Thyroid gland (tissue), 4 donors: Measurements from ENCODE around the gene SVOP. TPM values are rescaled to one million over a fixed set of nuclear protein-coding genes. Genes with fewer than 3 reads are reported as not detected.

Experiments used
- DNase-seq, 2 donors: peaks; one replicate each; pipeline ENCODE4 v3.0.0-alpha.2; 2019
- H3K27ac ChIP-seq, 3 donors: fragments of 200-600 bp; sonication (generic); 1 replicate in 2 of 3; 2 replicates in 1 of 3; pipeline ENCODE4 v1.5.1; 2016 to 2019; ENCODE audit warnings: mild to moderate bottlenecking in 1 of 3, moderate library complexity in 1 of 3
- H3K27me3 ChIP-seq: fragments of 200-600 bp; sonication (generic); one replicate; pipeline ENCODE4 v1.5.1; 2019
- H3K36me3 ChIP-seq, 2 donors: fragments of 200-600 bp; sonication (generic); one replicate each; pipeline ENCODE4 v1.5.1; 2016 to 2019
- H3K4me1 ChIP-seq, 2 donors: fragments of 200-600 bp; sonication (generic); one replicate each; pipeline ENCODE4 v1.5.1; 2017 to 2019
- H3K4me3 ChIP-seq, 3 donors: fragments of 200-600 bp; sonication (generic); replicated peaks in 1 of 3; 1 replicate in 2 of 3; 2 replicates in 1 of 3; pipeline ENCODE4 v1.5.1; 2016; ENCODE audit warnings: mild to moderate bottlenecking in 1 of 3
- H3K9me3 ChIP-seq: fragments of 200-600 bp; sonication (generic); one replicate; pipeline ENCODE4 v1.5.1; 2017
- POLR2A ChIP-seq, 2 donors: fragments of 450-650 bp; IDR thresholded peaks; one replicate each; pipeline ENCODE4 v1.6.1; 2017; ENCODE audit warnings: antibody characterized with exemption in 2 of 2, mild to moderate bottlenecking in 2 of 2, moderate library complexity in 1 of 2
- whole genome bisulfite sequencing, 2 donors: methylation state at CpG; one replicate each; pipeline ENCODE4 v1.1.5; 2017; 5-methylcytosine and 5-hydroxymethylcytosine counted together
- intact Hi-C: fragments of 100-400 bp; cut with DNase I; formaldehyde crosslinking; loops from one replicate; pipeline ENCODE4 v1.15.1; 2023
- total RNA-seq, 4 donors: library from RNA; depleted of rRNA; stranded (reverse); fragments of >200 nt; gene quantifications; one replicate each; pipeline ENCODE4 v1.2.3, GENCODE V29; 2016
- TF ChIP-seq, protein P1 (sequence below), 6 experiments: fragments of 200-600 bp in 3 of 6; fragments of 450-650 bp in 3 of 6; sonication (generic) in 3 of 6; IDR thresholded peaks; one replicate each; pipeline ENCODE4 v1.5.1; 2016 to 2019; ENCODE audit warnings: antibody characterized with exemption in 6 of 6, mild to moderate bottlenecking in 2 of 6, inconsistent platforms in 1 of 6, moderate library complexity in 1 of 6

The SVOP gene
- total RNA-seq, 4 donors from 2014 or later, result not detected

DNA sequence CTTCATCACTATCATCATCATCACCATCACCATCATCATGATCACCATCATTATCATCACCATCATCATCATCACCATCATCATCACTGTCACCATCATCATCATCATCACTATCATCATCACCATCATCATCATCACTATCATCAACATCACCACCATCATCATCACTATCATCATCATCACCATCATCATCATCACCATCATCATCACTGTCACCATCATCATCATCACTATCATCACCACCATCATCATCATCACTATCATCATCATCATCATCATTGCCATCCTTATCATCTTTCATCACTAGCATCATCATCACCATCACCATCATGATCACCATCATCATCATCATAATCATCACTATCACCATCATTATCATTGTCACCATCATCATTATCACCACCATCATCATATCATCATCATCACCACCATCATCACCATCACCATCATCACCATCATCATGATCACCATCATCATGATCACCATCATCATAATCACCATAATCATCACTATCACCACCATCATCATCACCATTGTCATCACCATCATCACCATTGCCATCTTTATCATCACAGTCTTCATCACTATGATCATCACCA, 38.1 kb downstream of the SVOP start:
- TF ChIP-seq POLR2A (IDR thresholded peaks at IDR 0.05), result no peak
- TF ChIP-seq, protein P1, sequence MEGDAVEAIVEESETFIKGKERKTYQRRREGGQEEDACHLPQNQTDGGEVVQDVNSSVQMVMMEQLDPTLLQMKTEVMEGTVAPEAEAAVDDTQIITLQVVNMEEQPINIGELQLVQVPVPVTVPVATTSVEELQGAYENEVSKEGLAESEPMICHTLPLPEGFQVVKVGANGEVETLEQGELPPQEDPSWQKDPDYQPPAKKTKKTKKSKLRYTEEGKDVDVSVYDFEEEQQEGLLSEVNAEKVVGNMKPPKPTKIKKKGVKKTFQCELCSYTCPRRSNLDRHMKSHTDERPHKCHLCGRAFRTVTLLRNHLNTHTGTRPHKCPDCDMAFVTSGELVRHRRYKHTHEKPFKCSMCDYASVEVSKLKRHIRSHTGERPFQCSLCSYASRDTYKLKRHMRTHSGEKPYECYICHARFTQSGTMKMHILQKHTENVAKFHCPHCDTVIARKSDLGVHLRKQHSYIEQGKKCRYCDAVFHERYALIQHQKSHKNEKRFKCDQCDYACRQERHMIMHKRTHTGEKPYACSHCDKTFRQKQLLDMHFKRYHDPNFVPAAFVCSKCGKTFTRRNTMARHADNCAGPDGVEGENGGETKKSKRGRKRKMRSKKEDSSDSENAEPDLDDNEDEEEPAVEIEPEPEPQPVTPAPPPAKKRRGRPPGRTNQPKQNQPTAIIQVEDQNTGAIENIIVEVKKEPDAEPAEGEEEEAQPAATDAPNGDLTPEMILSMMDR (IDR thresholded peaks at IDR 0.05), result no peak
- intact Hi-C loops, result no loop called here
- Histone ChIP-seq H3K9me3 (no peaks in the 10 kb centered on the region), H3K4me1 (no peaks in the 10 kb centered on the region), H3K36me3 (no peaks in the 10 kb centered on the region), H3K27me3 (no peaks in the 10 kb centered on the region), H3K27ac (no peak overlapping the region), H3K4me3 (no peak overlapping the region)
- no peak for DNase-seq

DNA sequence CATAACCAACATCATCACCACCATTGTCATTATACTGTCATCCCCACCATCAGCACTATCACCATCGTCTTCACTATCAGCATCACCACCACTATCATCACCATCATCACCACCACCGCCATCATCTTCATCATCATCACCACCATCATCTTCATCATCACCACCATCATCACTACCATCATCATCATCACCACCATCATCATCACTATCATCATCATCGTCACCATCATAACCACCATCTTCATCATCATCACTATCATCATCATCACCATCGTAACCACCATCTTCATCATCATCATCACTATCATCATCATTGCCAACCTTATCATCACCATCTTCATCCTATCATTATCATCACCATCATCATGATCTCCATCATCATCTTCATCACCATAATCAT, 39.0 kb downstream of the SVOP start:
- Histone ChIP-seq H3K4me1 (no peaks in the 10 kb centered on the region), H3K27me3 (no peaks in the 10 kb centered on the region), H3K4me3 (no peak overlapping the region), H3K27ac (no peak overlapping the region), H3K9me3 (no peaks in the 10 kb centered on the region), H3K36me3 (no peaks in the 10 kb centered on the region)
- no peak for DNase-seq
- TF ChIP-seq, protein P1 (IDR thresholded peaks at IDR 0.05), result no peak
- no peak for TF ChIP-seq POLR2A (IDR thresholded peaks at IDR 0.05)
- 83 to 85% methylated on average over 4 of the region's 4 CpGs for WGBS, 2 donors
- intact Hi-C loops, result no loop called here

DNA sequence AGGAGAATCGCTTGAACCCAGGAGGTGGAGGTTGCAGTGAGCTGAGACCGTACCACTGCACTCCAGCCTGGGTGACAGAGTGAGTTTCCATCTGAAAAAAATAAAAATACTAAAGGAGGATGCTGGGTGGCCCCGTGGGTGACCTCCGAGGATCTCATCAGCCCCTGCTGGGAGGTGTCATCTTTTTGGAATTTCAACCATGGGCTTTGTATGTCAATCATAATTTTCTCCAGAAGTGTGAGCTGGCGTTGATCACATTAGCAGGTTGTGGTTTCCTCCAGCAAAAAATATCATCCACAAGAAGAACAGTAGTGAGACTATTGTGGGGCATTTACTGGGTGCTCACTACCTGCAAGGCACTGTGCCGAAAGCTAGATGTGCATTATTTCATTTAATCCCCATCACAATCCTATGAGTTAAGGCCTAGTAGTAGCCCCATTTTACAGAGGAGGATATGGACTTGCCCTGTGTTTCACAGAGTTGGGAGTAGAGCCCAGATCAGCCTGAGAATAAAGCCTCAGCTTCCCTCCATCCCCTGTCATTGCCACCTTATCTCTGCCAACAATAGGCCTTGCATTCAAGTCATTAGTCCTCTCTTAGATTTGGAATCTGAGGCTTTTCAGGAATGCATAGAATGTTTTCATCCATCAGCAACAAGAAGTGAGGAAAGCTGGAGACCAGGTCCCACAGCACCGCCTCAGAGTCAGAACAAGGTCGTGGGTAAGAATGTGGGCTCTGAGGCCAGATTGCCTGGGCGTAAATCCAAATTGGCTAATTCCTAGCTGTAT, 39.8 kb downstream of the SVOP start:
- 56 to 67% methylated on average over 9 of the region's 9 CpGs for WGBS, 2 donors
- DNase-seq, result no peak
- no peaks in the 10 kb centered on the region for H3K4me1 ChIP-seq
- intact Hi-C loops, result no loop called here
- H3K9me3 ChIP-seq, result no peaks in the 10 kb centered on the region
- TF ChIP-seq POLR2A (IDR thresholded peaks at IDR 0.05), result no peak
- TF ChIP-seq, protein P1 (IDR thresholded peaks at IDR 0.05), result no peak
- H3K27ac ChIP-seq, result no peak overlapping the region
- H3K27me3 ChIP-seq, result no peaks in the 10 kb centered on the region
- no peak overlapping the region for H3K4me3 ChIP-seq
- no peaks in the 10 kb centered on the region for H3K36me3 ChIP-seq

DNA sequence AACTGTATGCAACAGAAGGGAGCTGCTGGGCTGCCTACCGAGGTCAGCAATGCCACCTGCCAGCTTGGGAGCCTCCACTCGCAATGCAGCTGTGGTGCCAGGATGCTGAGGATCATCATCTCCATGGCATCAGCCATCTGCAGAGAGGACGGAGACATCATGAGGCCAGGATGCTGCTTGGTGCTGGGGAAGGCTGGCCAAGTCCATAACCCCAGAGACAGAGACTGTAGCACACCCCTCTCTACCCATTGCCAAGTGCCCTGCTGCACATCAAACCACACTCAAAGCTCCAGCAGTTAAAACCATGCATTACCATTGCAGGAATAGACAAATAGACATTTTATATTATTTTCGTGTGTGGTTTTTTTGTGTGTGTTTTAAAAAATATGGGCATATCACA, 43.5 kb downstream of the SVOP start:
- no peaks in the 10 kb centered on the region for H3K9me3 ChIP-seq
- intact Hi-C loops, result no loop called here
- no peaks in the 10 kb centered on the region for H3K27me3 ChIP-seq
- TF ChIP-seq, protein P1 (IDR thresholded peaks at IDR 0.05), result no peak
- TF ChIP-seq POLR2A (IDR thresholded peaks at IDR 0.05), result no peak
- H3K36me3 ChIP-seq, result no peaks in the 10 kb centered on the region
- WGBS, 2 donors, result 59 to 77% methylated on average over 4 of the region's 4 CpGs
- H3K4me3 ChIP-seq, result no peak overlapping the region
- DNase-seq, result no peak
- no peaks in the 10 kb centered on the region for H3K4me1 ChIP-seq
- H3K27ac ChIP-seq, result no peak overlapping the region

DNA sequence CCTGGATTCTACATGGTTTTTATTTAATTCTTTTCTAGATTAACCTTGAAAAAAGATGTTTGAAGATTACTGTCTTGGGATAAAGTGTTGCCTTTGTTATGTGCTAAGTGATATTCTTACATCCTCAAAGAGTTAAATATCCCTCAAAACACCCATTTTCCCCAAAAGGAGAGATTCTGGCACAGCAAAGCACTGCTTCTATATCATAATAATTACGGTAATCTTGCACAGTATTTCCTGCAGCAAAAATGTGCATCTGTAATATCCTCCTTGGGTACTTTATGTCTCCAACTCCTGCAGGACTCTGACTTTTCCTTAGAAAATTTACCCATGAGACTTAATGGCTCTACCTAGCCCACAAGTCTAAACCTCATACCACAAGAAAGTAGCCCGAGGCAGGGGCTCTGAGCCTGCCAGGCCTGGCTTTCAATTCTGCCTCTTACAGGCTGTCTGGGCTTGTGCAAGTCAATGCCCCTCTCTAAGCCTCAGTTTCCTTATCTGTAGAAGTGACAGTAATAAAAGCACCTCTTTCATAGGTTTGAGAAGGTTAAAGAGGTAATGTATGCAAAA, 45.8 kb downstream of the SVOP start:
- H3K4me1 ChIP-seq, result no peaks in the 10 kb centered on the region
- no peak for TF ChIP-seq POLR2A (IDR thresholded peaks at IDR 0.05)
- TF ChIP-seq, protein P1 (IDR thresholded peaks at IDR 0.05), result no peak
- no peak overlapping the region for H3K27ac ChIP-seq
- WGBS, 2 donors, result 62 to 67% methylated on average over 2 of the region's 2 CpGs
- no peak overlapping the region for H3K4me3 ChIP-seq
- no peak for DNase-seq
- H3K36me3 ChIP-seq, result no peaks in the 10 kb centered on the region
- intact Hi-C loops, result no loop called here
- H3K27me3 ChIP-seq, result no peaks in the 10 kb centered on the region
- no peaks in the 10 kb centered on the region for H3K9me3 ChIP-seq
